HG02759 (cell line): ENCODE results near the gene CAMKK2.
"Not testable (repeated sequence)": the region's sequence is repeated elsewhere in the genome, so short reads cannot be mapped to it uniquely, and the experiment has no call there.

Experiments used
- ATAC-seq: cut with Tn5 transposase; IDR thresholded peaks from one replicate; pipeline ENCODE4 v1.9.1; 2021; ENCODE audit warnings: mild to moderate bottlenecking, moderate library complexity; ENCODE audit not compliant: unreplicated experiment

Gene CAMKK2

GRCh38 chr12:121250359-121250758, 46.1 kb downstream of the CAMKK2 start:
- no peak for ATAC-seq

GRCh38 chr12:121248622-121249021, 47.9 kb downstream of the CAMKK2 start:
- peak; percentile 91 for ATAC-seq

GRCh38 chr12:121246893-121247557, 49.5 kb downstream of the CAMKK2 start:
- no peak for ATAC-seq

- no peak for ATAC-seq
Measured at GRCh38 chr12:121245951-121246350, 50.6 kb downstream of the CAMKK2 start.

- ATAC-seq = no peak
Measured at GRCh38 chr12:121245031-121245430, 51.5 kb downstream of the CAMKK2 start.

- no peak for ATAC-seq
Measured at GRCh38 chr12:121241156-121241970, 55.1 kb downstream of the CAMKK2 start.

GRCh38 chr12:121240484-121241101, 55.9 kb downstream of the CAMKK2 start:
- no peak for ATAC-seq

- no peak for ATAC-seq
Measured at GRCh38 chr12:121240062-121240420, 56.5 kb downstream of the CAMKK2 start.

GRCh38 chr12:121239351-121240061, 57.0 kb downstream of the CAMKK2 start:
- no peak for ATAC-seq

GRCh38 chr12:121238604-121239350, 57.7 kb downstream of the CAMKK2 start:
- no peak for ATAC-seq

- ATAC-seq = no peak
Measured at GRCh38 chr12:121238086-121238485, 58.4 kb downstream of the CAMKK2 start.

- ATAC-seq = no peak
Measured at GRCh38 chr12:121237415-121237814, 59.1 kb downstream of the CAMKK2 start.

GRCh38 chr12:121236776-121237175, 59.7 kb downstream of the CAMKK2 start:
- no peak for ATAC-seq

GRCh38 chr12:121233628-121234020, 62.9 kb downstream of the CAMKK2 start:
- ATAC-seq = no peak

- no peak for ATAC-seq
Measured at GRCh38 chr12:121232977-121233627, 63.4 kb downstream of the CAMKK2 start.

GRCh38 chr12:121232163-121232562, 64.3 kb downstream of the CAMKK2 start:
- no peak for ATAC-seq

GRCh38 chr12:121230538-121230907, 66.0 kb downstream of the CAMKK2 start:
- no peak for ATAC-seq

- not testable (repeated sequence) for ATAC-seq
Measured at GRCh38 chr12:121229826-121230537, 66.5 kb downstream of the CAMKK2 start.

- ATAC-seq = no peak
Measured at GRCh38 chr12:121228919-121229665, 67.4 kb downstream of the CAMKK2 start.
